Measurements from ENCODE around the gene ULK1.

Gene ULK1

DNA sequence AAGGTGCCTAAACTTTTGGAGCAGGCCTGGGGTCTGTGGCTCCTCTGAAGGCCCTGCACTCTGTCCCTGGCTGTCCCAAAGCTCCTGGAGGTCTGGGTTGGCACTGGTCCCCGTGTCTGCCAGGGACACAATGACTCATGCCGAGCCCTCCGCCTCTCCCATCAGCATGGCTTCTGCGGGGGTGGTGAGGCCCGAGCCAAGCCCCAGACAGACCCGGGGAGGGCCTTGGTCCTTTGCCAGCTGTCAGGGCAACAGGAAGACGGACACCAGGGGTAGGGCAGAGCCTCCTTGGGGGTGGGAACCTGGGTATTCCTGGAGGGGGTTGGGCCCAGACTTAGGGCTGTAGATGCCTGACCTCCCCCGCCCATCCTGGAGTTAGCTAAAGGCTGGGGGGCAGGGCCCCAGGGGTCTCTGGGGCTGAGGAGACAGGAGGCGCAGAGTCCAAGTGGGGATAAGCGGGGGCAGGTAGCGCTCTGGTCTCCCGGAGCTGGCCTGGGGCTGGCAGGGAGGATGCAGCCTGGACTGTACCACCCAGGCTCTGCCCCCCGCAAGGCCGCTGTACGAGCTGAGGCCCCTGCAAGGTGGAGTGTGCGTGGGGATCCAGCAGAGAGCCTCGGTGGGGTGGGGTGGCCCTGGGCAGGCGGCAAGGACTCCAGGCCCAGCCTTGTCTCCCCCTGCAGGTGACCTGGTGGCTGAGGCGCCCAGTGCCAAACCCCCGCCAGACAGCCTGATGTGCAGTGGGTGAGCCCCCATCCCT is 18.3 kb downstream of the ULK1 start:
- FAIRE-seq: peak; percentile 64
- TF ChIP-seq POLR2A (IDR thresholded peaks at IDR 0.05; ENCODE audit: low read depth, low read length): no peak
- DNase-seq (ENCODE audit: insufficient read length, low spot score): peak; percentile 99

DNA sequence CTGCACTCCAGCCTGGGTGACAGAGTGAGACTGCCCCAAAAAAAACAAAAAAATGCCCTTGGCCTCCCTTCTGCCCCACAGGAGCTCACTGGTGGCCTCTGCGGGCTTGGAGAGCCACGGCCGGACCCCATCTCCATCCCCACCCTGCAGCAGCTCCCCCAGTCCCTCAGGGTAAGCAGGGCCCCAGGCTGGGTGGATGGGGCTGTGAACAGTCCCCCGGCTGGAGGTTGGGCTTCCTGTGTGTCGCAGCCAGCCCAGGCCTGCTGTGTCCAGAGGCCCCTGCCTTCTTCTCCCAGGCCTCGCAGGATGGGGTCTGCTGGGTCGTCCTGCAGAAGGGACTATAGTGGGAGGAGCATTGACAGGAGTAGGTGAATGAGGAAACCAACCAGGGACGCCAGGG is 19.2 kb downstream of the ULK1 start:
- DNase-seq (ENCODE audit: insufficient read length, low spot score) (no peak), FAIRE-seq (no peak)
- no peak for TF ChIP-seq POLR2A (IDR thresholded peaks at IDR 0.05; ENCODE audit: low read depth, low read length)

DNA sequence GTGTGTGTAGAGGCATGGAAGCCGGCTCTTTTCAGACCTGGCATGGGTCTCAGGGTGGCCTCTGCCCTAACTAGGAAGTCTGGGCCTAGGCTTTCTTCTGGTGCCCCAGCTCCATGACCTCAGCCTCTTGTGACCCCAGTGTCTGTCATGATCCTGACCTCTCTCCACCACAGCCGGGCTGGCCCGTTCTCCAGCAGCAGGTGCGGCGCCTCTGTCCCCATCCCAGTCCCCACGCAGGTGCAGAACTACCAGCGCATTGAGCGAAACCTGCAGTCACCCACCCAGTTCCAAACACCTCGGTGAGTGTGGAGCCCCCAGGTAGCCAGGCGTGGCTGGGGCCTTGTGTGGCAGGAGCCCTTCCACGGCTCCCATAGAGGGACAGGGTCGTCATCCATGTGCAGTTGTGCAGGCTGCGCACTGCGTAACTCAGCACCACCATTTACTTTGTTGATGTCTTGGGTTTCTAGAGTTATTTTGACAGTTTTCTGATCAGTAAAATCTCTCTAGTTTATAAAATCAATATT is 19.8 kb downstream of the ULK1 start:
- no peak for DNase-seq (ENCODE audit: insufficient read length, low spot score)
- FAIRE-seq: no peak
- no peak for TF ChIP-seq POLR2A (IDR thresholded peaks at IDR 0.05; ENCODE audit: low read depth, low read length)

DNA sequence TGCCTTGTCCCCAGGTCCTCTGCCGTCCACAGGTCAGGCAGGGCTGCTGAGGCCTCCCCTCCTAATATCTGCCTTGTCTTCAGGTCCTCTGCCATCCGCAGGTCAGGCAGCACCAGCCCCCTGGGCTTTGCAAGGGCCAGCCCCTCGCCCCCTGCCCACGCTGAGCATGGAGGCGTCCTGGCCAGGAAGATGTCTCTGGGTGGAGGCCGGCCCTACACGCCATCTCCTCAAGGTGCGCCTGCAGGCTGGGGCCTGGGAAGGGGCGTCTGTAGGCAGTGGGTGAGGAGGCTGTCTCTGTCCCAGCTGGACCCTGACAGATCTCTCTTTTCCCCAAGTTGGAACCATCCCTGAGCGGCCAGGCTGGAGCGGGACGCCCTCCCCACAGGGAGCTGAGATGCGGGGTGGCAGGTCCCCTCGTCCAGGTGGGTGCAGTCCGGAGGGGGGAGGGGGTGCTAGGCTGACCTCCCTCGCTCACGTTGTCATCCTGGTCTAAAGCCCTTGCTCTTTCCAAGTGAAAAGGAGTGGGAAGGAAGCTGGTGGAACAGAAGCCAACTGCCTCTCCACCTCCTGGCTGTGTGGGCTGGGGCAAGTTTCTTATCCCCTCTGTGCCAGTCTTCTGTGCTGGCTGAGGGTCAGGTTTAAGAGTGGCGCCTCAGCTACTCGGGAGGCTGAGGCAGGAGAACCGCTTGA is 20.7 kb downstream of the ULK1 start:
- no peak for TF ChIP-seq POLR2A (IDR thresholded peaks at IDR 0.05; ENCODE audit: low read depth, low read length)
- FAIRE-seq: no peak
- DNase-seq (ENCODE audit: insufficient read length, low spot score): no peak

DNA sequence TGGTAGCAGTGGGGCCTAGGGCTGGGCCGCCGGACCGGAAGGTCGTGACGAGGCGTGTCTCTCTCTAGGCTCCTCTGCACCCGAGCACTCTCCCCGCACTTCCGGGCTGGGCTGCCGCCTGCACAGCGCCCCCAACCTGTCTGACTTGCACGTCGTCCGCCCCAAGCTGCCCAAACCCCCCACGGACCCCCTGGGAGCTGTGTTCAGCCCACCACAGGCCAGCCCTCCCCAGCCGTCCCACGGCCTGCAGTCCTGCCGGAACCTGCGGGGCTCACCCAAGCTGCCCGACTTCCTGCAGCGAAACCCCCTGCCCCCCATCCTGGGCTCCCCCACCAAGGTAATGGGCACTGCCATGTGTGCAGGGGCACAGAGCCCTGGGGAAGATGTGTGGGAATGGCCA is 21.4 kb downstream of the ULK1 start:
- FAIRE-seq (no peak), DNase-seq (ENCODE audit: insufficient read length, low spot score) (no peak)
- no peak for TF ChIP-seq POLR2A (IDR thresholded peaks at IDR 0.05; ENCODE audit: low read depth, low read length)

DNA sequence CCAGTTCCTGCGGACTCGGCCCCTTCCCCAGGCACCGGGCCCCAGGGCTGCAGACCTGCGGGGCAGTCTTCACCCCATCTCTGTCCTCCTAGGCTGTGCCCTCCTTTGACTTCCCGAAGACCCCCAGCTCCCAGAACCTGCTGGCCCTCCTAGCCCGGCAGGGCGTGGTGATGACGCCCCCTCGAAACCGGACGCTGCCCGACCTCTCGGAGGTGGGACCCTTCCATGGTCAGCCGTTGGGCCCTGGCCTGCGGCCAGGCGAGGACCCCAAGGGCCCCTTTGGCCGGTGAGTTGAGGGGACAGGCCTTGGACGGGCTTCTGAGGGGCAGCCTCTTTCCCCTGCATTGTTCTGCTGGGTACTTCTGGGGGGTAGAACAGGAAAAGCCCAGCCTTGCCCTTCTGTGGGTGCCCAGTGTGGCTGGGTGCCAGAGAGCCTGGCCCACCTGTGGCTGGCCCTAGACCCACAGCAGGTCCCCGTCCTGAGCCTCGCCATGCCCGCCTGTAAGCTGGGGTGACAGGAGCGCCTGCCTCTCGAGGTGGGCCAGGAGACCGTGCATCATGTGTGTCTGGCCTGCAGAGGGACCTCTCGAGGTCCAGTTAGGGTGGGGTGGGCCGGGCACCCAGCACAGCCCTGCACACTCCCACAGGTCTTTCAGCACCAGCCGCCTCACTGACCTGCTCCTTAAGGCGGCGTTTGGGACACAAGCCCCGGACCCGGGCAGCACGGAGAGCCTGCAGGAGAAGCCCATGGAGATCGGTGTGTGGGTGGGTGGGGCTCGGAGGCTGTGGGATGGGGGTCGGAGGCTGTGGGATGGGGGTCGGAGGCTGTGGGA is 22.1 kb downstream of the ULK1 start:
- no peak for FAIRE-seq
- no peak for DNase-seq (ENCODE audit: insufficient read length, low spot score)
- TF ChIP-seq POLR2A (IDR thresholded peaks at IDR 0.05; ENCODE audit: low read depth, low read length): no peak

DNA sequence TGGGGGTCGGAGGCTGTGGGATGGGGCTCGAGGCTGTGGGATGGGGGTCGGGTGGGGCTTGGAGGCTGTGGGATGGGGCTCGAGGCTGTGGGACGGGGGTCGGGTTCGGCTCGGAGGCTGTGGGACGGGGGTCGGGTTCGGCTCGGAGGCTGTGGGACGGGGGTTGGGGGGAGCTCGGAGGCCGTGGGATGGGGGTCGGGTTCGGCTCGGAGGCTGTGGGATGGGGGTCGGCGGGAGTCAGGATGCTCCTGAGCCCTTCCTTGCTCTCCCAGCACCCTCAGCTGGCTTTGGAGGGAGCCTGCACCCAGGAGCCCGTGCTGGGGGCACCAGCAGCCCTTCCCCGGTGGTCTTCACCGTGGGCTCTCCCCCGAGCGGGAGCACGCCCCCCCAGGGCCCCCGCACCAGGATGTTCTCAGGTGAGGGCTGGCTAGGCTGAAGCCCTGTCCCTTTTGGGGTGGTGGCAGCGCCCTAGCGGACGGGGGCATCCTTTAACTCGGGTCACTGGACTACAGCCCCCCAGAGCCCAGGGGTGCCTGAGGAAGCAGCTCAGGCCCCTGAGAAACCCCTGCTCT is 22.8 kb downstream of the ULK1 start:
- no peak for TF ChIP-seq POLR2A (IDR thresholded peaks at IDR 0.05; ENCODE audit: low read depth, low read length)
- FAIRE-seq: no peak
- no peak for DNase-seq (ENCODE audit: insufficient read length, low spot score)

DNA sequence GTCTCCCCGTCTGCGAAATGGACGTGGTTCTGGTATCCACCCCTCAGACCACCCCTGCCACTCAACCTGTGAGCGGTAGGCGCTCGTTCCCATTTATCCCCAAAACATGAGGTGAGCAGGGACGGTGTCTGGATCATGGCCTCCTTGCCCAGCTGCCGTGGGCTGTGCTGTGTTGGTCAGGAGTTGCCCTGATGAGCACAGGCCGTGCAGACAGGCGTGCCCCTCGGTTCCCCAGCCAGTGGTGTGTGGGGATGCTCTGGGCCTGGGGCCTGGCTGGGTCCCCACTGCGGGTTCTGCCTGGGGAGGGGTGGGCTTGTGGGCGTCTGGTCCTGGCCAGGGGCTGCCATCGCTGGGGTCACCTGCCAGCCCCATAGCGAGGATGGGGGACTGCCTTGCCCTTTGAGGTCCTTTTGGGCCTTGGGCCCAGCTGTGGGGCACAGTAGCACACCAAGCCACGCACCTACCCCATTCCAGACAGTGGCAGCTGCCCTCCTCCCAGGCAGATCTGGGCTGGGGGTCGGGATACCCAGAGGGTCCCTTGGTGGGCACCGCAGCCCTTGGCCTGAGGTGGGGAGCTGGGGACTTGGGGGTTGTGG is 23.4 kb downstream of the ULK1 start:
- no peak for FAIRE-seq
- DNase-seq (ENCODE audit: insufficient read length, low spot score): no peak
- no peak for TF ChIP-seq POLR2A (IDR thresholded peaks at IDR 0.05; ENCODE audit: low read depth, low read length)

DNA sequence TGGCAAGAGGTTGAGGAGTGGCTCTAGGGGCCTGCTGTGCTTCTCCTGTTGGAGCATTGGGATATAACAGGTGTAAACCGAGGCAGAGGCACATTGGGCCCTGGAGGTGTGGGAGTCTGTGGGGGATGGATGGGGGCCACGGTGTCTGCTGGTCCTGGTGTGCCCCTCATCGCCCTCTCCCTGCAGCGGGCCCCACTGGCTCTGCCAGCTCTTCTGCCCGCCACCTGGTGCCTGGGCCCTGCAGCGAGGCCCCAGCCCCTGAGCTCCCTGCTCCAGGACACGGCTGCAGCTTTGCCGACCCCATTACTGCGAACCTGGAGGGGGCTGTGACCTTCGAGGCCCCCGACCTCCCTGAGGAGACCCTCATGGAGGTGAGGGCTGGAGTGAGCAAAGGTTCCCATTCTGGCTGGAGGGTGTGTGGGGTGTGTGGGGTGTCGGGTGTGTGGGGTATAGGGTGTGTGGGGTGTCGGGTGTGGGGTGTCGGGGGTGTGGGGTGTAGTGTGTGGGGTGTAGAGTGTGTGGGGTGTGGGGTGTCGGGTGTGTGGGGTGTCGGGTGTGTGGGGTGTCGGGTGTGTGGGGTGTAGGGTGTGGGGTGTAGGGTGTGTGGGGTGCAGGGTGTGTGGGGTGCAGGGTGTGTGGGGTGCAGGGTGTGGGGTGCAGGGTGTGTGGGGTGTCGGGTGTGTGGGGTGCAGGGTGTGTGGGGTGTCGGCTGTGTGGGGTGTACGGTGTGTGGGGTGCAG is 24.1 kb downstream of the ULK1 start:
- no peak for FAIRE-seq
- TF ChIP-seq POLR2A (IDR thresholded peaks at IDR 0.05; ENCODE audit: low read depth, low read length): no peak
- no peak for DNase-seq (ENCODE audit: insufficient read length, low spot score)

DNA sequence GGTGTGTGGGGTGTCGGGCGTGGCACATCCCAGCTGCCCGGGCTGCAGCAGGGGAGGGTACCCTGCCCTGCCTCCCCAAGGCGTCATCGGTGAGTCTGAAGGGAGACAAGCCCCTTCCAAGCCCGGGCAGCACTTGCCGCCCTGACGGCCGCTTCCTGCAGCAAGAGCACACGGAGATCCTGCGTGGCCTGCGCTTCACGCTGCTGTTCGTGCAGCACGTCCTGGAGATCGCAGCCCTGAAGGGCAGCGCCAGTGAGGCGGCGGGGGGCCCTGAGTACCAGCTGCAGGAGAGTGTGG is 24.6 kb downstream of the ULK1 start:
- no peak for DNase-seq (ENCODE audit: insufficient read length, low spot score)
- no peak for TF ChIP-seq POLR2A (IDR thresholded peaks at IDR 0.05; ENCODE audit: low read depth, low read length)
- no peak for FAIRE-seq

DNA sequence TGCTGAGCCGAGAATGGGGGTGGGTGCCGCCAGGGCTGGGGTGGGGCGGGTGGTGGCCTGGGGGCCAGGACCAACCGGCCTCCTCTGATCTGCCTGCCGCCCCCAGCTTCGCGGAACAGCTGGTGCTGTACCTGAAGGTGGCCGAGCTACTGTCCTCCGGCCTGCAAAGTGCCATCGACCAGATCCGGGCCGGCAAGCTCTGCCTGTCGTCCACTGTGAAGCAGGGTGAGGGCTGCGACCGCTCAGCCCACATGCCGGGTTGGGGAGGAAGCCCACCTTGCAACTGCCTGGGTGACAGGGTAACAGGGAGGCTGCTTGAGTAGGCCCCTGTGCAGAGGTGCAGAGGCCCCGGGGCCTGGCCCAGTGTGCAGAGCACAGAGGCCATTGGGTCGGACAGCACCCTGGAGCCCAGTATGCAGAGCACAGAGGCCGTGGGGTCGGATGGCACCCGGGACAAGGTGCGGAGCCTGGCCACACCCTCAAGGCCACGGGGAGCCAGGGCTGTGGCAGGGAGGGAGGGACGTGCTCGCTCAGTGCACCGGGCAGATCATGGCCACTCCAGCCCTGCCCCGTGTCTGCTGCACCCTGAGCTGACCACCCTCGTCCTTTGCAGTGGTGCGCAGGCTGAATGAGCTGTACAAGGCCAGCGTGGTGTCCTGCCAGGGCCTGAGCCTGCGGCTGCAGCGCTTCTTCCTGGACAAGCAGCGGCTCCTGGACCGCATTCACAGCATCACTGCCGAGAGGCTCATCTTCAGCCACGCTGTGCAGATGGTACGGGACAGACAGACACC is 25.1 kb downstream of the ULK1 start:
- TF ChIP-seq POLR2A (IDR thresholded peaks at IDR 0.05; ENCODE audit: low read depth, low read length): no peak
- DNase-seq (ENCODE audit: insufficient read length, low spot score) (no peak), FAIRE-seq (no peak)

DNA sequence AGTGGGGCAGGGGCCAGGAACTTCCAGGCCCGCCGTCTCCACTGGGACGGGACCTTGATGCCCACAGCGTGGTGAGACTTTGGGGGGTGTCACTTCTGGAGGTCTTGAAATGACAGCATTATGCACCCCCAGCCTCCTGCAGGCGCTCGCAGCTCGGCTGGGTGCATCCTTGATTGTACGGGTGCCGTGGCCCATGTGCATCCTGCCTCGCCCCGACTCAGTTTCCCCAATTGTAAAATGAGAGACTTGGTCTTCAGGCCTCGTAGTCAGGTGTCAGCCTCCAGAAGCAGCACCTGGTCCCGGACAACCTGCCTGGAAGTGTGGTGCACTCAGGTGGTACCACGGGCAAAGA is 25.7 kb downstream of the ULK1 start:
- TF ChIP-seq POLR2A (IDR thresholded peaks at IDR 0.05; ENCODE audit: low read depth, low read length): no peak
- DNase-seq (ENCODE audit: insufficient read length, low spot score) (no peak), FAIRE-seq (no peak)
